Heart right ventricle (tissue), 16 donors: Measurements from ENCODE around the gene ZNRD2. TPM values are rescaled to one million over a fixed set of nuclear protein-coding genes. Genes with fewer than 3 reads are reported as not detected.

Experiments used
- ATAC-seq, 8 donors: fragments of 200-7000 bp; cut with Tn5 transposase; one replicate each; pipeline ENCODE4 v1.9.1; 2020; ENCODE audit warnings: mild to moderate bottlenecking in 8 of 8, moderate library complexity in 8 of 8, moderate number of reproducible peaks in 1 of 8
- DNase-seq, 2 donors: peaks; one replicate each; pipeline ENCODE4 v3.0.0-alpha.2; 2020
- H3K27ac ChIP-seq, 10 donors: fragments of 200-600 bp; sonication (generic) in 2 of 10; one replicate each; pipeline versions ENCODE4 v1.5.0 to v1.8.0; 2020 to 2022; ENCODE audit warnings: mild to moderate bottlenecking in 3 of 10
- H3K27me3 ChIP-seq, 7 donors: fragments of 200-600 bp; one replicate each; pipeline ENCODE4 v1.8.0; 2021 to 2022; ENCODE audit warnings: mild to moderate bottlenecking in 2 of 7
- H3K36me3 ChIP-seq, 9 donors: fragments of 200-600 bp; sonication (generic) in 1 of 9; one replicate each; pipeline versions ENCODE4 v1.5.0 to v1.8.0; 2020 to 2022; ENCODE audit warnings: mild to moderate bottlenecking in 2 of 9
- H3K4me1 ChIP-seq, 9 donors: fragments of 200-600 bp; sonication (generic) in 1 of 9; one replicate each; pipeline versions ENCODE4 v1.5.0 to v1.8.0; 2020 to 2022; ENCODE audit warnings: mild to moderate bottlenecking in 4 of 9
- H3K4me3 ChIP-seq, 10 donors: fragments of 200-600 bp; sonication (generic) in 2 of 10; one replicate each; pipeline versions ENCODE4 v1.5.0 to v1.8.0; 2020 to 2022; ENCODE audit warnings: mild to moderate bottlenecking in 7 of 10, moderate library complexity in 2 of 10
- H3K9me3 ChIP-seq, 11 donors: fragments of 200-600 bp in 10 of 11; sonication (generic) in 2 of 11; one replicate each; pipeline versions ENCODE4 v1.5.0 to v1.8.0; 2013 to 2022; ENCODE audit warnings: mild to moderate bottlenecking in 2 of 11, control low read depth in 1 of 11, moderate library complexity in 1 of 11
- CTCF ChIP-seq, 9 donors: fragments of 200-600 bp; sonication (generic) in 2 of 9; IDR thresholded peaks; one replicate each; pipeline versions ENCODE4 v1.5.0 to v1.8.0; 2021 to 2022; ENCODE audit warnings: antibody characterized with exemption in 9 of 9, mild to moderate bottlenecking in 5 of 9, moderate library complexity in 1 of 9
- WGBS, 2 donors: extraction: QIAGEN DNeasy Blood & Tissue Kit; methylation state at CpG; one replicate each; pipeline ENCODE4 v1.1.7; 2013; ENCODE audit warnings: inconsistent platforms in 1 of 2; 5-methylcytosine and 5-hydroxymethylcytosine counted together
- intact Hi-C, 10 donors: fragments of 100-400 bp; cut with DNase I; formaldehyde crosslinking; loops; one replicate each; pipeline versions ENCODE4 v1.11.1 to v1.14.2; 2022
- polyA plus RNA-seq, 2 donors: library from polyadenylated mRNA; stranded (reverse); fragments of 200-250 nt; gene quantifications; one replicate each; pipeline ENCODE4 v1.2.3, GENCODE V29; 2013
- total RNA-seq, 10 donors: library from RNA; stranded (reverse); fragmentation: NEBNext Ultra II Directional in 3 of 10; extraction: Animal tissue kit (Norgen Biotek cat#: 25700) in 3 of 10; gene quantifications; one replicate each; pipeline versions ENCODE4 v1.2.1 to v1.2.4, GENCODE V29; 2021 to 2023
- donor health status: Arrhythmogenic right ventricular cardiomyopathy.
- donor health status: ischemic (EF 13 %, LVEDD 7.1; RV severe dilation, severe dysfunction).
- donor health status: healthy with polysubstance abuse.
- donor health status: DM: no; HTN: yes; CAD: no.
- donor health status: DM: no; HTN: no; CAD: no.
- donor health status: ischemic (EF 25% LVEDD 6.9; RV normal size, moderate dysfunction).
- donor health status: ischemic (EF 25% LVEDD 5.7; RV mildly dilated, moderate dysfunction).
- donor health status: healthy.
- donor health status: DM: yes; HTN: yes; CAD: no.
- donor health status: Ischemic cardiomyopathy.
- donor health status: ischemic (EF 35%, LVEDD 5.7; RV mildly dilated, moderate dysfunction).
- donor health status: nonischemic (EF 11% LVEDD 7.7; RV severe dilation, severe dysfunction).
- donor health status: DM: yes; HTN: yes; CAD: no.
- donor health status: PGD.
- donor health status: ischemic (EF 29% LVEDD 5.4; RV normal size, mild dysfunction).
- donor health status: nonischemic (EF 23%, LVEDD 6.1; RV moderate dilation, normal function).

ZNRD2 gene
- total and polyA plus RNA-seq, 12 donors, result 23.7 to 92.0 (median 27.7) TPM

DNA sequence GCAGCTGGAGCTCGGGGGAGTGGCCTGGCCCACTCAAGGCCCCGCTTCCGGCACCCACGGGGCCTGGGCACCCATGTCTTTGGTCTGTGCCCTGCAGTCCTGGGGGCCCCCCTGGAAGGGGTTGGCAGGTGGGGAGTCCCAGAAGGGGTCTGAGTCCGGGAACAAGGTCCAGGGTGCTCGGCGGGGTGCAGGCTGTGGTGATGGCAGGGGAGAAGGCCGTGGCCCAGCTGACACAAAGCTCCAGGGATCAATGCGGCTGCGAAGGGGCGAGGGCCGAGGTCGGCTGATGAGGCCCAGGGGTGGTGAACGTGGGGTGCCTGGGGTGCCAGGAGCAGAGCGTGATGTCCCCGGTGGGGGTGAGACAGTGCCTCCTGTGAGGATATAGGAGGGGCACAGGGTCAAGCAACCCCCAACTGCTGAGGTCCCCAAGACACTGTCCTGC lies 28.0 kb downstream of the ZNRD2 start:
- ATAC-seq (no peak), DNase-seq (no peak)
- H3K27ac ChIP-seq, result no peak overlapping the region
- peaks cover 4 to 33% (median 14%) of the 10 kb centered on the region in 9 donors for H3K4me1 ChIP-seq
- H3K4me3 ChIP-seq, result no peak overlapping the region
- no peaks in the 10 kb centered on the region for H3K27me3 ChIP-seq
- 89 to 93% methylated on average over 16 of the region's 16 CpGs for WGBS, 2 donors
- intact Hi-C loops, result no loop called here
- H3K9me3 ChIP-seq, result no peaks in the 10 kb centered on the region
- TF ChIP-seq CTCF (IDR thresholded peaks at IDR 0.05), result no peak
- H3K36me3 ChIP-seq, result peaks cover 0 to 75% (median 27%) of the 10 kb centered on the region in 9 donors

GRCh38 chr11:65599216-65599954 lies 29.1 kb downstream of the ZNRD2 start:
- 87 to 88% methylated on average over 49 of the region's 49 CpGs for WGBS, 2 donors
- H3K27me3 ChIP-seq, result no peaks in the 10 kb centered on the region
- no peak overlapping the region for H3K4me3 ChIP-seq
- no peak overlapping the region for H3K27ac ChIP-seq
- peaks cover 0 to 79% (median 34%) of the 10 kb centered on the region in 9 donors for H3K36me3 ChIP-seq
- DNase-seq, result no peak
- intact Hi-C loops, result no loop called here
- peaks cover 0 to 26% (median 7%) of the 10 kb centered on the region in 9 donors for H3K4me1 ChIP-seq
- no peak for ATAC-seq
- no peaks in the 10 kb centered on the region for H3K9me3 ChIP-seq
- TF ChIP-seq CTCF (IDR thresholded peaks at IDR 0.05), result no peak

DNA sequence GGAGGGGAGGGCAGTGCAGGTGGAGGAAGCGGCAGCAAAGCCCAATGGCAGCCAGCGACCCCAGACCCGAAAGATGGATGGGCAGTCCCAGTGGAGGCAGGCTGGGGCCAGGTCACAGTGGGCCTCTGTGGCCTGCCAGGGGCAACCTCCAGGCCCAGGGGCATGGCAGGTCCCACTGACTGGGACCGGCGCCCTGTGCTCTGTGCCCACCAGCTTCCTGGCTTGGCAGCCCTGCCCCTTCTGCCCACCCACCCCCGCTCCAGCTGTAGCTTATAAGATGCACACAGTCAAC lies 29.6 kb downstream of the ZNRD2 start:
- Histone ChIP-seq H3K36me3 (peaks cover 0 to 84% (median 38%) of the 10 kb centered on the region in 9 donors), H3K9me3 (no peaks in the 10 kb centered on the region), H3K4me3 (no peak overlapping the region), H3K4me1 (peaks cover 0 to 23% (median 7%) of the 10 kb centered on the region in 9 donors), H3K27me3 (no peaks in the 10 kb centered on the region), H3K27ac (no peak overlapping the region)
- WGBS, 2 donors, result 97 to 99% methylated on average over 6 of the region's 6 CpGs
- no peak for DNase-seq
- no peak for TF ChIP-seq CTCF (IDR thresholded peaks at IDR 0.05)
- ATAC-seq, result peak in 1 of 8 donors; percentile 5
- intact Hi-C loops, result no loop called here

- Histone ChIP-seq H3K27ac (no peak overlapping the region), H3K27me3 (no peaks in the 10 kb centered on the region), H3K4me1 (peaks cover 14 to 46% (median 25%) of the 10 kb centered on the region in 9 donors), H3K36me3 (peaks cover 0 to 100% (median 40%) of the 10 kb centered on the region in 9 donors), H3K9me3 (no peaks in the 10 kb centered on the region), H3K4me3 (no peak overlapping the region)
- ATAC-seq (no peak), DNase-seq (no peak)
- intact Hi-C loops, result no loop called here
- no peak for TF ChIP-seq CTCF (IDR thresholded peaks at IDR 0.05)
- WGBS, 2 donors, result 95 to 100% methylated on average over 1 of the region's 1 CpG
These were observed 34.0 kb downstream of the ZNRD2 start for GRCh38 chr11:65604258-65604657.
